WI38 (cell line): Measurements from ENCODE around the gene COX11.

Source experiments
- H3K4me3 ChIP-seq: 2 replicates; pipeline ENCODE4 v1.5.1; 2011; ENCODE audit warnings: low read depth, mild to moderate bottlenecking, control low read depth, low read length
- CTCF ChIP-seq: IDR thresholded peaks from 2 replicates; pipeline ENCODE4 v1.5.1; 2012; ENCODE audit warnings: low read depth, mild to moderate bottlenecking, control low read depth, low read length

Gene COX11

GRCh38 chr17:54977744-54978143 lies 9.3 kb upstream of the COX11 start:
- H3K4me3 ChIP-seq: no peak overlapping the region
- no peak for TF ChIP-seq CTCF

GRCh38 chr17:54976316-54976715 lies 7.9 kb upstream of the COX11 start:
- no peak for TF ChIP-seq CTCF

GRCh38 chr17:54974759-54975158 lies 6.3 kb upstream of the COX11 start:
- no peak overlapping the region for H3K4me3 ChIP-seq
- no peak for TF ChIP-seq CTCF

More at GRCh38 chr17:54976316-54976715, 7.9 kb upstream of the COX11 start:
- H3K4me3 ChIP-seq: no peak overlapping the region

GRCh38 chr17:54972406-54973138 lies 4.1 kb upstream of the COX11 start:
- no peak overlapping the region for H3K4me3 ChIP-seq
- TF ChIP-seq CTCF: no peak

- H3K4me3 ChIP-seq: no peak overlapping the region
- no peak for TF ChIP-seq CTCF
These were observed 3.4 kb upstream of the COX11 start for GRCh38 chr17:54971901-54972300.

GRCh38 chr17:54971147-54971546 lies 2.7 kb upstream of the COX11 start:
- TF ChIP-seq CTCF: no peak
- H3K4me3 ChIP-seq: no peak overlapping the region

GRCh38 chr17:54969658-54970572 lies 1.5 kb upstream of the COX11 start:
- peak overlapping the region; percentile 97 for H3K4me3 ChIP-seq
- no peak for TF ChIP-seq CTCF
